HepG2 (cell line): ENCODE results near the gene GCC1. TPM values are rescaled to one million over a fixed set of nuclear protein-coding genes. Genes with fewer than 3 reads are reported as not detected.

ENCODE experiments used
- CENPT ChIP-seq: sonication (generic); formaldehyde crosslinking; IDR thresholded peaks from 2 replicates; pipeline ENCODE4 v1.8.0; 2022; ENCODE audit warnings: low read depth, mild to moderate bottlenecking, moderate library complexity, missing genetic modification reagents
- REXO4 ChIP-seq: sonication (generic); formaldehyde crosslinking; IDR thresholded peaks from 2 replicates; pipeline ENCODE4 v1.8.0; 2022; ENCODE audit warnings: missing genetic modification reagents, mild to moderate bottlenecking, borderline replicate concordance
- RFX1 ChIP-seq: fragments of 450-650 bp; IDR thresholded peaks from 2 replicates; pipeline ENCODE4 v1.6.1; 2017
- TEAD2 ChIP-seq: sonication (generic); formaldehyde crosslinking; IDR thresholded peaks from 2 replicates; pipeline ENCODE4 v1.9.0; 2021; ENCODE audit warnings: missing genetic modification reagents
- ZNF773 ChIP-seq: sonication (generic); formaldehyde crosslinking; IDR thresholded peaks from 2 replicates; pipeline ENCODE4 v1.4.0; 2020; ENCODE audit warnings: missing genetic modification reagents, borderline replicate concordance
- polyA plus RNA-seq, 8 experiments: library from polyadenylated mRNA; depleted of rRNA in 3 of 8; stranded (reverse) in 7 of 8; unstranded in 1 of 8; fragments of >200 nt; fragmentation: Illumina TruSeq in 4 of 8; extraction: Trizol in 4 of 8; gene quantifications; 2 replicates each; pipeline versions ENCODE4 v1.2.1 to v1.2.3, GENCODE V29; 2011 to 2016; ENCODE audit warnings: low read depth in 4 of 8, missing spikeins in 1 of 8, mixed read lengths in 1 of 8; ENCODE audit not compliant: insufficient read depth in 1 of 8
- total RNA-seq, 5 experiments: library from RNA; depleted of rRNA; stranded (reverse); fragments of >200 nt; fragmentation: Illumina TruSeq; extraction: Trizol; gene quantifications; 2 replicates each; pipeline ENCODE4 v1.2.3, GENCODE V29; 2016; ENCODE audit warnings: low read depth in 1 of 5
- TF ChIP-seq, protein P1 (sequence below): sonication (generic); formaldehyde crosslinking; IDR thresholded peaks from 2 replicates; pipeline ENCODE4 v1.4.0; 2020; ENCODE audit warnings: mild to moderate bottlenecking, missing genetic modification reagents, borderline replicate concordance
- TF ChIP-seq, protein P2 (sequence below): sonication (generic); formaldehyde crosslinking; IDR thresholded peaks from 2 replicates; pipeline ENCODE4 v1.4.0; 2020; ENCODE audit warnings: mild to moderate bottlenecking, missing genetic modification reagents
- TF ChIP-seq, protein P3 (sequence below): IDR thresholded peaks from 2 replicates; pipeline ENCODE4 v1.6.1; 2016; ENCODE audit warnings: missing compliant biosample characterization, missing genetic modification reagents, borderline replicate concordance
- TF ChIP-seq, protein P4 (sequence below): sonication (generic); formaldehyde crosslinking; IDR thresholded peaks from 2 replicates; pipeline ENCODE4 v1.4.0; 2020; ENCODE audit warnings: missing genetic modification reagents, borderline replicate concordance
- TF ChIP-seq, protein P5 (sequence below): sonication (generic); formaldehyde crosslinking; IDR thresholded peaks from 2 replicates; pipeline ENCODE4 v1.8.0; 2022; ENCODE audit warnings: mild to moderate bottlenecking, missing genetic modification reagents, moderate library complexity
- TF ChIP-seq, protein P6 (sequence below): conservative IDR thresholded peaks from 2 replicates; pipeline ENCODE4 v1.6.1; 2018; ENCODE audit warnings: missing genetic modification reagents

Gene GCC1
- total and polyA plus RNA-seq, 2 of the 13 experiments (the other 11 are each of a cell fraction or from before 2014, with no cell fraction given), result 2.5 to 15.3 TPM

DNA sequence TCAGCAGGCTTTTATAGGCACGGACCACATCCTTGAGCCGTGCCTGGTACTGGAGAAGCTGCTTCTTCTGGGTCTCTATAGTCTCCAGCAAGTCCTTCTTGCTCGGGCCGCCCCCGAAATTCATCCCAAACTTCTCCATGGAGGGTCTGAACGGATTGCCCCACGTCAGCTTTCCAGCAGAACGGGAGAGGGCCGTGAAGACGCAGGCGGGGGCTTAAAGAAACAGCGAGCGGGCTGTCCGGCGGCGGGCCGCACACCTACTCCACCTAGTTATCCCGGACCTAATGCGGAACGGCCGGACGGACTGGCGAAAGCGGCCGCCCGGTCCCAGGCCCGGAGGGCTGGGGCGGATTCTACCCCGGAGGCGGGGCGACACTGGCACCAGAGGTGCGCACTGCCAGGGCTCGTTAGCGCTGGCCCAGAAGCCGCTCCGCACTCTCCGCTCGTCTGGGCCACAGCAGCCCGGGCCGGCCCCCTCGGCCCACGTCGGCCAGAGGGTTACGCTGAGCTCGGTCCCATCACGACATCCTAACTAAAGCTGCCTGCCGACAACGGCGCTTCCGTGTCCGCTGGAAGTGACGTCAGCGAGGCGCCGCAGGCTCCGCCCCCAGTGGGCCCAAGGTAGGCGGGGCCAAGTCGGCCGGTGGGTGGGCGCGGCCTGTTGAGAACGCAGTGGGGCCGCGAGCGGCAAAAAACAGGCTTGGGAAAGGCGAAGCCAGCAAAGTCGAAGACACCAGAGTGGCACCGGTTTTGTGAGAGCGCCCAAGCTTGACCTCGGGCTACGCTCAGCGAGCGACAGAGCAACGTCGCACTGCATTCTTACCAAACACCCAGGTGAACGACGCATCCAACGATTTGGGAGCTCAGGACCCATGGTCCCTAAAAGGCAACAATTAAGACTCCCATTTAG lies at the start of gene GCC1 (continued):
- TF ChIP-seq, protein P1, sequence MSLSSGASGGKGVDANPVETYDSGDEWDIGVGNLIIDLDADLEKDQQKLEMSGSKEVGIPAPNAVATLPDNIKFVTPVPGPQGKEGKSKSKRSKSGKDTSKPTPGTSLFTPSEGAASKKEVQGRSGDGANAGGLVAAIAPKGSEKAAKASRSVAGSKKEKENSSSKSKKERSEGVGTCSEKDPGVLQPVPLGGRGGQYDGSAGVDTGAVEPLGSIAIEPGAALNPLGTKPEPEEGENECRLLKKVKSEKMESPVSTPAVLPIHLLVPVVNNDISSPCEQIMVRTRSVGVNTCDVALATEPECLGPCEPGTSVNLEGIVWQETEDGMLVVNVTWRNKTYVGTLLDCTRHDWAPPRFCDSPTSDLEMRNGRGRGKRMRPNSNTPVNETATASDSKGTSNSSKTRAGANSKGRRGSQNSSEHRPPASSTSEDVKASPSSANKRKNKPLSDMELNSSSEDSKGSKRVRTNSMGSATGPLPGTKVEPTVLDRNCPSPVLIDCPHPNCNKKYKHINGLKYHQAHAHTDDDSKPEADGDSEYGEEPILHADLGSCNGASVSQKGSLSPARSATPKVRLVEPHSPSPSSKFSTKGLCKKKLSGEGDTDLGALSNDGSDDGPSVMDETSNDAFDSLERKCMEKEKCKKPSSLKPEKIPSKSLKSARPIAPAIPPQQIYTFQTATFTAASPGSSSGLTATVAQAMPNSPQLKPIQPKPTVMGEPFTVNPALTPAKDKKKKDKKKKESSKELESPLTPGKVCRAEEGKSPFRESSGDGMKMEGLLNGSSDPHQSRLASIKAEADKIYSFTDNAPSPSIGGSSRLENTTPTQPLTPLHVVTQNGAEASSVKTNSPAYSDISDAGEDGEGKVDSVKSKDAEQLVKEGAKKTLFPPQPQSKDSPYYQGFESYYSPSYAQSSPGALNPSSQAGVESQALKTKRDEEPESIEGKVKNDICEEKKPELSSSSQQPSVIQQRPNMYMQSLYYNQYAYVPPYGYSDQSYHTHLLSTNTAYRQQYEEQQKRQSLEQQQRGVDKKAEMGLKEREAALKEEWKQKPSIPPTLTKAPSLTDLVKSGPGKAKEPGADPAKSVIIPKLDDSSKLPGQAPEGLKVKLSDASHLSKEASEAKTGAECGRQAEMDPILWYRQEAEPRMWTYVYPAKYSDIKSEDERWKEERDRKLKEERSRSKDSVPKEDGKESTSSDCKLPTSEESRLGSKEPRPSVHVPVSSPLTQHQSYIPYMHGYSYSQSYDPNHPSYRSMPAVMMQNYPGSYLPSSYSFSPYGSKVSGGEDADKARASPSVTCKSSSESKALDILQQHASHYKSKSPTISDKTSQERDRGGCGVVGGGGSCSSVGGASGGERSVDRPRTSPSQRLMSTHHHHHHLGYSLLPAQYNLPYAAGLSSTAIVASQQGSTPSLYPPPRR, result no peak
- no peak for TF ChIP-seq CENPT (CRISPR knock-in tag)
- no peak for TF ChIP-seq ZNF773 (CRISPR knock-in tag)
- no peak for TF ChIP-seq RFX1
- TF ChIP-seq, protein P2, sequence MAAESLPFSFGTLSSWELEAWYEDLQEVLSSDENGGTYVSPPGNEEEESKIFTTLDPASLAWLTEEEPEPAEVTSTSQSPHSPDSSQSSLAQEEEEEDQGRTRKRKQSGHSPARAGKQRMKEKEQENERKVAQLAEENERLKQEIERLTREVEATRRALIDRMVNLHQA (CRISPR knock-in tag), result no peak
- TF ChIP-seq REXO4 (CRISPR knock-in tag), result no peak
- TF ChIP-seq, protein P3, sequence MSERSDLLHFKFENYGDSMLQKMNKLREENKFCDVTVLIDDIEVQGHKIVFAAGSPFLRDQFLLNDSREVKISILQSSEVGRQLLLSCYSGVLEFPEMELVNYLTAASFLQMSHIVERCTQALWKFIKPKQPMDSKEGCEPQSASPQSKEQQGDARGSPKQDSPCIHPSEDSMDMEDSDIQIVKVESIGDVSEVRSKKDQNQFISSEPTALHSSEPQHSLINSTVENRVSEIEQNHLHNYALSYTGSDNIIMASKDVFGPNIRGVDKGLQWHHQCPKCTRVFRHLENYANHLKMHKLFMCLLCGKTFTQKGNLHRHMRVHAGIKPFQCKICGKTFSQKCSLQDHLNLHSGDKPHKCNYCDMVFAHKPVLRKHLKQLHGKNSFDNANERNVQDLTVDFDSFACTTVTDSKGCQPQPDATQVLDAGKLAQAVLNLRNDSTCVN, result no peak; the same call in 1 of the 2 replicates
- TF ChIP-seq, protein P4, sequence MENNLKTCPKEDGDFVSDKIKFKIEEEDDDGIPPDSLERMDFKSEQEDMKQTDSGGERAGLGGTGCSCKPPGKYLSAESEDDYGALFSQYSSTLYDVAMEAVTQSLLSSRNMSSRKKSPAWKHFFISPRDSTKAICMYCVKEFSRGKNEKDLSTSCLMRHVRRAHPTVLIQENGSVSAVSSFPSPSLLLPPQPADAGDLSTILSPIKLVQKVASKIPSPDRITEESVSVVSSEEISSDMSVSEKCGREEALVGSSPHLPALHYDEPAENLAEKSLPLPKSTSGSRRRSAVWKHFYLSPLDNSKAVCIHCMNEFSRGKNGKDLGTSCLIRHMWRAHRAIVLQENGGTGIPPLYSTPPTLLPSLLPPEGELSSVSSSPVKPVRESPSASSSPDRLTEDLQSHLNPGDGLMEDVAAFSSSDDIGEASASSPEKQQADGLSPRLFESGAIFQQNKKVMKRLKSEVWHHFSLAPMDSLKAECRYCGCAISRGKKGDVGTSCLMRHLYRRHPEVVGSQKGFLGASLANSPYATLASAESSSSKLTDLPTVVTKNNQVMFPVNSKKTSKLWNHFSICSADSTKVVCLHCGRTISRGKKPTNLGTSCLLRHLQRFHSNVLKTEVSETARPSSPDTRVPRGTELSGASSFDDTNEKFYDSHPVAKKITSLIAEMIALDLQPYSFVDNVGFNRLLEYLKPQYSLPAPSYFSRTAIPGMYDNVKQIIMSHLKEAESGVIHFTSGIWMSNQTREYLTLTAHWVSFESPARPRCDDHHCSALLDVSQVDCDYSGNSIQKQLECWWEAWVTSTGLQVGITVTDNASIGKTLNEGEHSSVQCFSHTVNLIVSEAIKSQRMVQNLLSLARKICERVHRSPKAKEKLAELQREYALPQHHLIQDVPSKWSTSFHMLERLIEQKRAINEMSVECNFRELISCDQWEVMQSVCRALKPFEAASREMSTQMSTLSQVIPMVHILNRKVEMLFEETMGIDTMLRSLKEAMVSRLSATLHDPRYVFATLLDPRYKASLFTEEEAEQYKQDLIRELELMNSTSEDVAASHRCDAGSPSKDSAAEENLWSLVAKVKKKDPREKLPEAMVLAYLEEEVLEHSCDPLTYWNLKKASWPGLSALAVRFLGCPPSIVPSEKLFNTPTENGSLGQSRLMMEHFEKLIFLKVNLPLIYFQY, result no peak; the same call in 1 of the 2 replicates
- TF ChIP-seq, protein P5, sequence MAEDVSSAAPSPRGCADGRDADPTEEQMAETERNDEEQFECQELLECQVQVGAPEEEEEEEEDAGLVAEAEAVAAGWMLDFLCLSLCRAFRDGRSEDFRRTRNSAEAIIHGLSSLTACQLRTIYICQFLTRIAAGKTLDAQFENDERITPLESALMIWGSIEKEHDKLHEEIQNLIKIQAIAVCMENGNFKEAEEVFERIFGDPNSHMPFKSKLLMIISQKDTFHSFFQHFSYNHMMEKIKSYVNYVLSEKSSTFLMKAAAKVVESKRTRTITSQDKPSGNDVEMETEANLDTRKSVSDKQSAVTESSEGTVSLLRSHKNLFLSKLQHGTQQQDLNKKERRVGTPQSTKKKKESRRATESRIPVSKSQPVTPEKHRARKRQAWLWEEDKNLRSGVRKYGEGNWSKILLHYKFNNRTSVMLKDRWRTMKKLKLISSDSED, result no peak
- TF ChIP-seq, protein P6, sequence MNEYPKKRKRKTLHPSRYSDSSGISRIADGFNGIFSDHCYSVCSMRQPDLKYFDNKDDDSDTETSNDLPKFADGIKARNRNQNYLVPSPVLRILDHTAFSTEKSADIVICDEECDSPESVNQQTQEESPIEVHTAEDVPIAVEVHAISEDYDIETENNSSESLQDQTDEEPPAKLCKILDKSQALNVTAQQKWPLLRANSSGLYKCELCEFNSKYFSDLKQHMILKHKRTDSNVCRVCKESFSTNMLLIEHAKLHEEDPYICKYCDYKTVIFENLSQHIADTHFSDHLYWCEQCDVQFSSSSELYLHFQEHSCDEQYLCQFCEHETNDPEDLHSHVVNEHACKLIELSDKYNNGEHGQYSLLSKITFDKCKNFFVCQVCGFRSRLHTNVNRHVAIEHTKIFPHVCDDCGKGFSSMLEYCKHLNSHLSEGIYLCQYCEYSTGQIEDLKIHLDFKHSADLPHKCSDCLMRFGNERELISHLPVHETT, result no peak
- no peak for TF ChIP-seq TEAD2
